Measurements from ENCODE around the gene CDK19.
"Not testable (repeated sequence)": the region's sequence is repeated elsewhere in the genome, so short reads cannot be mapped to it uniquely, and the experiment has no call there.

The CDK19 gene

DNA sequence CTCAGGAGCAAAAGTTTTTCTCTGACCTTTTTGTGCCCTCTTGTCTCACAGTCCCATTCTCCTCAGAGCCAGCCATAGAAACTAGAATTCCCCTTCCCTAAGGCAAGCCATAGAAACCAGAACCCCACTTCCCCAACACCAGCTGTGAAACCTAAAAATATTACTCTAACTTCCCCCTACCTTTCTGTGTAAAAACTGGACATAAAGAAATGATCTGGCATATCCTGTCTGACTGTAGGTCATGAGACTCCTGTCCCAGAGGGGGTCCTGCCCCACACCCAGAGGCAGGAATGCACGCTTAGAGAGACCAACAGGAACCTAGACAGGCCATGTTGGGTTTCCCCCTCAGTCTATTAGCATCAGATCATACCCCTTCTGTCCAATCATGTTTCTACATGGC is 198.2 kb downstream of the CDK19 start:
- no peak for DNase-seq

DNA sequence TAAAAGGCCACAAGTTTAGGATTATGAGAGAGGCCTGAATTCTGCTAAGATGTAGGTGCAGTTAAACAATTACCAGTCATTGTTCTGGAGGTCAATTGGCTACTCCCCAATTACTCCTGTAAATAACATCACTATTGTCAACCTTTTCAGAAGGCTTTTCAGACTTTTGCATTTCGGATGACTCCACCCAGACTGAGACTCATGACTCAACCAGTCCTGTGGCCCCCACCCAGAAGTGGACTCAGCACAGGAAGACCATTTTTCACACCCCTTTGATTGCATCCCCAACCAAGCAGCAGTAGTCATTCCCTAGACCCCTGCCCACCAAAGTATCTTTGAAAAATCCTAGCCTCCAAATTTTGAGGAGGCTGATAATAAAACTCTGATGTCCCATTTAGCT is 199.5 kb downstream of the CDK19 start:
- no peak for DNase-seq

DNA sequence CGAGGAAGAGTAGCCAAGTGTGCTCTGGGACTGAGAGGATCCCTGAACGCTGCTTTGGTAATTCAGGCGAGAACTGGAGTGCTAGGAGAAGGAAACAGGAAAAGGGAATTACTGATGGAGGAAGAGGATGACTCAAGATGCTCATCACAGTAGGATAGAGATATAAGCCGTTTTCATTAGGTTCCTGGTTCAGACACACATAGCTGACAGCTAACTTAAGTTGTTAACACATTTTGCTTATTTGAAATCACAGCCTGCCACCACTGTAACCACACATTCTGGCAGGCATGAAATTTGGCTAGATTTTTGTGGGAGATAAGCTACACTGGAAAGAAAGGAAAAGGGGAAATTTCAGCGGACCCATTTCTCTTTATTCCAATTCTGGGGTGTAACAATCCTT is 200.7 kb downstream of the CDK19 start:
- no peak for DNase-seq

DNA sequence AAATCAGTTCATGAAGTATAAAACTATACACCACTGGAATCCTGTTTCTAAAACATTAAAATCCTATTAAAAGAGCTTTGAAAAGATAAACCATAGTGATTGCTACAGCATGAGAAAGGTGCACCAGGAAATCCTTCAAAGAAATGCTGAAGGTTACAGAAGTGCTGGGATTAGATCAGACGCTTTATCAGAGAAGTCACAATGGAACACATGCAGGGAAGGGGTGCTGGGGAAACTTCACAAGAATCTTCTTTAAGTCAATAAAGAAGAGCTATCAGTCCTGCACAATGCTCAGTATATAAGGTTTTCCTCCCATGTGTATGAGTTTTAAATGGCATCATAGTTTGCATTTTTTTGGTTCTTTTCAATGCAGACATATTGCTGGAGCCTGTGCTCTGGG is 201.2 kb downstream of the CDK19 start:
- no peak for DNase-seq

DNA sequence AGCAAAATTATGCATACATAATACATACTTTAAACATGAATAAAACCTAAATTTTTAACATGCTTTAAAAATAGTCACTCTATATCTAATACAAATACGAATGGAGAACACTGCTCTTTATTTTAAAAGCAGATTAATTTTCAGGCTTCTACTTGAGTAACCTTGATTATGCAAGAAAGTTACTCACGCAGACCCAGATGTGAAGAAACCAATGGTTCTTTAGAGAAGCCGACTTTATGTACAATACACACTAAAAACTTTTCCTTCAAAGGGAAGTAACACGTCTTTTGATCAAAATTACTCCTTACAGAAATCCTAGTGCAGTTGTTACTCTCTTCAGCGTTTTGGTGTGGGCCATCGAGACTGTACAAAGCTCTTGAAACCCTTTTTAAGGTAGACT is 201.9 kb downstream of the CDK19 start:
- no peak for DNase-seq

DNA sequence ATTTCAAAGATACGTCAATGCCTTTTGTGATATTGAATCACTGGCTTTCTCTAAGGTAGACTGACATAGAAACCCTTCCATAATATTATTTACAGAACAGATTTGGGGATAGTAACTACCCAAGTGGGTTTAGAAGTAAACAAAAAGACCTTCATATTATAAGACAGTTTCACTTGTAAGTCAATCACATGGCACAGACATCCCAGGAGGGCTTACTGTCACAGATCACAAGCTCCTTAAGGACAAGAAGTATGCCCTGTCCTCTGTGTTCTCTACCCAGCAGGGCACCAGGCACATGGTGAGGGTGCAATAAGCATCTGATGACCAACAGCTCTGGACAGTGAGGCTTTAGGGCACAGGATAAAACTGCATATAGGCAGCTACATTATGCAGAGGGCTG is 203.0 kb downstream of the CDK19 start:
- DNase-seq: no peak

DNA sequence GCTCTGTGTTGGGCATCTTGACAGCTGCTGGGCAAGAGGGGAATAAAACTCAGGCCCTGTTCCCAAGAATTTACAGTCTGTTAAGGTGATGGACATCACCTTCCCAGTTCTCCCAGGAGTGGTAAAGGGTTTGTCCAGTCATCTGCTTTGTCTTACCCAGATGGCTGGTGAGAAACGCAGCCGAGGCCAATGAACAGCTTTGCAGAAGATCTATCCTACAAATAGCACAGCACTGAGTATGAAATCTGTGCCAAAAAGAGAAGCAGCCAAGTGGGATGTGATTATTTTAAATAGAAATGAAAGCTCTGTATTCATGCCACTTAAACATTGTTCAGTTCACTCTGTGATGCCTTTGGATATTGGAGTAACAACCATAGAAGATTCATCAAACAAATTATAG is 206.2 kb downstream of the CDK19 start:
- DNase-seq: no peak

- no peak for DNase-seq
Measured at GRCh38 chr6:110608151-110608550, 207.1 kb downstream of the CDK19 start.

DNA sequence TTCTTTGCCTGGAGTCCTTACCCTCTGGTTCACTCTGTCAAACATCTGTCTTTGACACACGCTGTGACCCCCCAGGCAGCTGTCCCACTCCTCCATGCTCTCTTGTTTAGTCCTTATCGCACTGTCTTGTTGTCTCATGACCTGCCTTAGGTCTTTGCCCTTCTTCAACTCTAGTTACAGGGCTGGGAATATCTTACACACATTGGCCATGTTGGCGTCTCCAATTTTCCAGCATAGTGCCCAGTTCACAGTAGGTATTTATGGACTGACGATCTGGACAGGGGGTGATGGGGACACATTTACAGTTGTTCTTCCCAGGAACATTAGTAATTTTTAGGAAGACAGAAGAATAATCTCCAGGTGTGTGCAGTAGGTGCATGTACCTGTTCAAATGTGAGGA is 209.1 kb downstream of the CDK19 start:
- no peak for DNase-seq

GRCh38 chr6:110600640-110601039 is 214.6 kb downstream of the CDK19 start:
- DNase-seq: not testable (repeated sequence)

- no peak for DNase-seq
Measured at GRCh38 chr6:110597761-110598160, 217.5 kb downstream of the CDK19 start.

DNA sequence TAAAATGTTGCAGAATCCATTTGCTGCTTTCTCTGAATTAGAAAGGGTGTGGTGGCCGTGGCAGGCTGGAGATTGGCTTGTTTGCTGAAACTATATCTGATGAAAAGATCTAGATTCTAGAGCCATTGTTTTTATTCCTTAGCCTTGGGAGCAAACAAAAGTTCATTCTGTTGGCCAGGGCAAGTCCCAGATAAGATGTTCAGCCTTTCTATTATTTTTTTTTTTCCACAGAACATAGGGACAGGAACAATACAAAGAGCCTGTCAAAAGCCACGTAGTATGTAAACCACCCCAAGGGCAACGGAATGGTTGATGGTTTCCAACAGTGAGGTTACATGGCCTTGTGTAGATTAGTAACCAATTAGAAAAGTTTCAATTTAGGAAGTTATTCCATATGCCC is 218.9 kb downstream of the CDK19 start:
- no peak for DNase-seq

DNA sequence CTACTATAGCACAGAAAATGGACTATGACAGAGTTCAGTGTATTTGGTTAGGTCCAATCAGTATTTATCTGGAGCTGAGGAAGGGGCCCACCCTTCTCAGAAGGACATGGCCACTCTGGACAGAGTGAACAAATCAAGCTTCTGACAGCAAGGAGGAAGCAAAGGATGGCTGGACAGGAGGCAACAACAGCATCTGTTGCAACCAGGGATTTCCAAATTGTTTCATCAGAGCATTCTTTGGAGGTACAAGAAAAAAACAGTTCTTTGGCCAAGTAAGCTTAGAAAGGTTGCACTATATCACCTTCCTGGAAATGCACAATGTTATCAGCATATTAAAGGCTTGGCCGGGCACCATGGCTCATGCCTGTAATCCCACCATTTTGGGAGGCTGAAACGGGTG is 220.2 kb downstream of the CDK19 start:
- no peak for DNase-seq

DNA sequence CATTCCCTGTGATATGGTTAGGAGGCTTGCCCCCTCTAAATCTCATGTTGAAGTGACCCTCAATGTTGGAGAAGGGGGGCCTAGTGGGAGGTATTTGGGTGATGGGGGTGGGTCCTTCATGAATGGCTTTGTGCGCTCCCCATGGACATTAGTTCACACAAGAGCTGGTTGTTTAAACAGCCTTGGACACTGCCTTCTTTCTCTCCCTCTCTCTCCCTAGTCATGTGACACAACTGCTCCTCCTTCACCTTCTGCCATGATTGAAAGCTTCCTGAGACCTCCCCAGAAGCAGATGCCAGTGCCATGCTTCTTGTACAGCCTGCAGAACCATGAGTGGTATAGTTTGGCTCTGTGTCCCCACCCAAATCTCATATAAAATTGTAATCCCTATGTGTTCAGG is 221.6 kb downstream of the CDK19 start:
- DNase-seq: no peak

- no peak for DNase-seq
Measured at GRCh38 chr6:110592765-110593164, 222.5 kb downstream of the CDK19 start.

- DNase-seq: no peak
Measured at GRCh38 chr6:110590821-110591351, 224.4 kb downstream of the CDK19 start.

- DNase-seq: no peak
Measured at GRCh38 chr6:110589865-110590513, 225.3 kb downstream of the CDK19 start.

GRCh38 chr6:110587328-110587727 is 227.9 kb downstream of the CDK19 start:
- DNase-seq: no peak

DNA sequence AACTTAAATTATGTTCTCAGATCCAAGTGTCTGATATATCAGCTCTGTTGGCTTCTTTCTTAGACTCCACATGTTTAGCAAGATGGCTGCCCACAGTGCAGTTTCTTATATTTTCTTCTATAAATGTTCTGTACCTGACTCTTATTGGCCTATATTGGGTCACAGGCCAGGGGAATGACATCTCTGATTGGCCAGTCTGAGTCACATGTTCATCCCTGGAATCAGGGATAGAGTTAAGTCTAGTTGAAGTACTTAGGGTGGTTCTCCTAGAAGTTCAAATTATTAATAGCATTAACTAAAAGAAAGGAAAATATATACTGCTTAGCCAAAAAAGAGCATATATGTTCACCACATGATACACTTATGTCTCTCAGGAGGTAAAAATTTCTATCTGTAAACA is 233.6 kb downstream of the CDK19 start:
- DNase-seq: no peak

DNA sequence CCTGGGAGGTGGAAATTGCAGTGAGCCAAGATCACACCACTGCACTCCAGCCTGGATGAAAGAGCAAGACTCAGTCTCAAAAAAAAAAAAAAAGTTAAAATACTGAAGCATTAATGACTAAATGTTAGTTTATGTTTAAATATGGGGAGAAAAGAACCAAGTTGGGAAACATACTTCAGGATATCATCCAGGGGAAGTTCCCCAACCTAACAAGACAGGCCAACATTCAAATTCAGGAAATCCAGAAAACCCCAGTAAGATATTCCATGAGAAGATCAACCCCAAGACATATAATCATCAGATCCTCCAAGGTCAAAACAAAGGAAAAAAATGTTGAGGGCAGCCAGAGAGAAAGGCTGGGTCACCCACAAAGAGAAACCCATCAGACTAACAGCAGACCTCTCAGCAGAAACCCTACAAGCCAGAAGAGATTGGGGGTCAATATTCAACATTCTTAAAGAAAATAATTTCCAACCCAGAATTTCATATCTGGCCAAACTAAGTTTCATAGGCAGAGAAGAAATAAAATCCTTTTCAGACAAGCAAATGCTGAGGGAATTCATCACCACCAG is 237.6 kb downstream of the CDK19 start:
- DNase-seq: not testable (repeated sequence)

DNA sequence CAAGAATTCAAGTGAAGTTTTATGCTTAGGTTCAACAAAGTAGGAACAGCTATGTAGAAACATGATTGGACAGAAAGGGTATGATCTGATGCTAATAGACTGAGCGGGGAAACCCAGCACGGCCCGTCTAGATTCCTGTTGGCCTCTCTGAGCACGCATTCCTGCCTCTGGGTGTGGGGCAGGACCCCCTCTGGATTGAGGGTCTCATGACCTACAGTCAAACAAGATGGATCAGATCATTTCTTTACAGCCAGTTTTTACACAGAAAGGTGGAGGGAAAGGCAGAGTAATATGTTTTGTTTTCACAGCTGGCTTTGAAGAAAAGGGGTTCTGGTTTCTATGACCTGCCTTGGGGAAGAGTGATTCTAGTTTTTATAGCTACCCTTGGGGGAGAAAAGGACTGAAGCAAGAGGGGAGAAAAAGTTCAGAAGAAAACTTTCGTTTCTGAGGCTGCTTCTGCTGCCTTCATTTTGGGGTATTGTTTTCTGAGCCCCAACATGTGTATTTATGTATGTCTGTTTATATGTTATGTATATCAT is 239.3 kb downstream of the CDK19 start:
- no peak for DNase-seq

DNA sequence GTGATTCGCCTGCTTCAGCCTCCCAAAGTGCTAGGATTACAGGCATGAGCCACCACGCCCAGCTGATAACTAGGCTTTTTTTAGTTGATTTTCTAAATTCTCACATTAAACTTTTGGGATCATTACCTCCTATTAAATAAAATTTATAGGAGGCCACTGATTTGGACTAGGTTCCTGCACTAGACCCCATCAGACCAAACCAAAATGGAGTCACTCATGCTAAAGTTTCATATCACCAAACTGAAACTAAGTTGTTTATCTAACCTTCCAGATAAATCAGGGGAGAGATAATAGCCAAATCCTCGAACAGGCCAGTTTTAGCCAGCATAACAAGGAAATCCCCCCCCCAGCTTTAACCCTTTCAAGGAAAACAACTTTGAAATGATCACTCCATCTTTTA is 240.5 kb downstream of the CDK19 start:
- no peak for DNase-seq

GRCh38 chr6:110573537-110573936 is 241.7 kb downstream of the CDK19 start:
- DNase-seq: no peak

GRCh38 chr6:110573136-110573535 is 242.1 kb downstream of the CDK19 start:
- DNase-seq: no peak
